K562 (cell line): ENCODE data around the gene BCO2. TPM values are rescaled to one million over a fixed set of nuclear protein-coding genes. Genes with fewer than 3 reads are reported as not detected.

Source experiments
- CEBPB ChIP-seq: fragments of 450-650 bp; IDR thresholded peaks from 2 replicates; pipeline ENCODE4 v1.6.1; 2016; ENCODE audit warnings: missing genetic modification characterization, missing compliant biosample characterization
- GABPB1 ChIP-seq: sonication (generic); formaldehyde crosslinking; IDR thresholded peaks from 2 replicates; pipeline ENCODE4 v1.8.0; 2022; ENCODE audit warnings: mild to moderate bottlenecking, missing genetic modification reagents
- HNRNPH1 ChIP-seq: fragments of 200-400 bp; formaldehyde crosslinking; optimal IDR thresholded peaks from 2 replicates; pipeline ENCODE3; 2017; ENCODE audit warnings: low read depth, mild to moderate bottlenecking, low read length, moderate library complexity
- IRF2 ChIP-seq: sonication (generic); formaldehyde crosslinking; IDR thresholded peaks from 2 replicates; pipeline ENCODE4 v1.8.1; 2022; ENCODE audit warnings: mild to moderate bottlenecking, missing genetic modification reagents
- KLF10 ChIP-seq: fragments of 250-450 bp; sonication (Bioruptor Pico); IDR thresholded peaks from 2 replicates; pipeline ENCODE4 v1.6.1; 2021; ENCODE audit warnings: matching md5 sums
- LEF1 ChIP-seq: fragments of 450-650 bp; IDR thresholded peaks from 2 replicates; pipeline ENCODE4 v1.6.1; 2016; ENCODE audit warnings: mild to moderate bottlenecking
- PHF21A ChIP-seq: fragments of 450-650 bp; IDR thresholded peaks from 2 replicates; pipeline ENCODE4 v1.6.1; 2017; ENCODE audit warnings: low read depth, borderline replicate concordance
- POLR2B ChIP-seq: fragments of 450-650 bp; IDR thresholded peaks from 2 replicates; pipeline ENCODE4 v1.6.1; 2018; ENCODE audit warnings: low read depth; ENCODE audit not compliant: partially characterized antibody
- PRMT5 ChIP-seq: sonication (generic); formaldehyde crosslinking; IDR thresholded peaks from 2 replicates; pipeline ENCODE4 v1.5.0; 2020; ENCODE audit warnings: missing genetic modification reagents
- SNRNP70 ChIP-seq: fragments of 200-400 bp; formaldehyde crosslinking; optimal IDR thresholded peaks from 2 replicates; pipeline ENCODE3; 2017; ENCODE audit warnings: low read depth, low read length
- SOX6 ChIP-seq: fragments of 450-650 bp; IDR thresholded peaks from 2 replicates; pipeline ENCODE4 v1.6.1; 2014; ENCODE audit warnings: mild to moderate bottlenecking
- ZKSCAN1 ChIP-seq: fragments of 150-350 bp; IDR thresholded peaks from 2 replicates; pipeline ENCODE4 v1.6.1; 2016; ENCODE audit warnings: low read depth, low read length
- ZNF174 ChIP-seq: fragments of 250-450 bp; sonication (Bioruptor Pico); IDR thresholded peaks from 2 replicates; pipeline ENCODE4 v1.4.0; 2020; ENCODE audit warnings: mild to moderate bottlenecking
- ZNF707 ChIP-seq: fragments of 250-450 bp; sonication (Bioruptor Pico); conservative IDR thresholded peaks from 2 replicates; pipeline ENCODE4 v1.8.0; 2022; ENCODE audit warnings: inconsistent platforms, mild to moderate bottlenecking, moderate library complexity
- polyA plus RNA-seq, 8 experiments: library from polyadenylated mRNA; depleted of rRNA in 4 of 8; stranded (reverse) in 5 of 8; unstranded in 3 of 8; fragments of >200 nt; fragmentation: Nextera tagmentation in 2 of 8; fragmentation: Illumina TruSeq in 1 of 8; extraction: Ambion mirVana in 2 of 8; extraction: Trizol in 1 of 8; gene quantifications; 2 replicates each; pipeline versions ENCODE4 v1.2.1 to v1.2.3, GENCODE V29; 2011 to 2014; ENCODE audit warnings: inconsistent platforms in 1 of 8, missing spikeins in 1 of 8
- total RNA-seq, 7 experiments: library from RNA; depleted of rRNA in 6 of 7; stranded (reverse); fragments of >200 nt in 6 of 7; fragmentation: Illumina TruSeq in 2 of 7; extraction: Trizol in 2 of 7; gene quantifications; 2 replicates each; pipeline versions ENCODE4 v1.2.1 to v1.2.3, GENCODE V29; 2011 to 2021; ENCODE audit warnings: low replicate concordance in 1 of 7
- TF ChIP-seq, protein P1 (sequence below), 2 experiments: fragments of 250-450 bp in 1 of 2; fragments of 450-650 bp in 1 of 2; sonication (Bioruptor Pico) in 1 of 2; IDR thresholded peaks; 2 replicates each; pipeline versions ENCODE4 v1.6.1 to v1.8.0; 2016 to 2021; ENCODE audit warnings: mild to moderate bottlenecking in 2 of 2, moderate library complexity in 2 of 2, missing compliant biosample characterization in 1 of 2, missing genetic modification characterization in 1 of 2
- TF ChIP-seq, protein P2 (sequence below): IDR thresholded peaks from 3 replicates; pipeline ENCODE4 v1.6.1; 2011; ENCODE audit warnings: borderline replicate concordance, mild to moderate bottlenecking; ENCODE audit not compliant: insufficient read length, insufficient read depth
- TF ChIP-seq, protein P3 (sequence below): fragments of 450-650 bp; formaldehyde crosslinking; IDR thresholded peaks from 2 replicates; pipeline ENCODE4 v1.4.0; 2022; ENCODE audit warnings: missing genetic modification characterization
- TF ChIP-seq, protein P4 (sequence below): fragments of 250-450 bp; sonication (Bioruptor Pico); IDR thresholded peaks from 2 replicates; pipeline ENCODE4 v1.8.0; 2021; ENCODE audit warnings: mild to moderate bottlenecking, moderate library complexity
- TF ChIP-seq, protein P5 (sequence below), 3 experiments: fragments of 200-800 bp in 1 of 3; sonication (Bioruptor generic) in 1 of 3; sonication (generic) in 1 of 3; formaldehyde crosslinking in 1 of 3; IDR thresholded peaks; 2 replicates each; pipeline versions ENCODE4 v1.6.1 to v1.8.0; 2016 to 2022; ENCODE audit warnings: mild to moderate bottlenecking in 2 of 3, missing compliant biosample characterization in 2 of 3, missing genetic modification characterization in 2 of 3, missing genetic modification reagents in 1 of 3

Gene BCO2
- total and polyA plus RNA-seq, 9 of the 15 experiments (the other 6 are each of a cell fraction or from before 2014, with no cell fraction given) = 0.21 to 1.0 (median 0.47) TPM; not detected in 1

DNA sequence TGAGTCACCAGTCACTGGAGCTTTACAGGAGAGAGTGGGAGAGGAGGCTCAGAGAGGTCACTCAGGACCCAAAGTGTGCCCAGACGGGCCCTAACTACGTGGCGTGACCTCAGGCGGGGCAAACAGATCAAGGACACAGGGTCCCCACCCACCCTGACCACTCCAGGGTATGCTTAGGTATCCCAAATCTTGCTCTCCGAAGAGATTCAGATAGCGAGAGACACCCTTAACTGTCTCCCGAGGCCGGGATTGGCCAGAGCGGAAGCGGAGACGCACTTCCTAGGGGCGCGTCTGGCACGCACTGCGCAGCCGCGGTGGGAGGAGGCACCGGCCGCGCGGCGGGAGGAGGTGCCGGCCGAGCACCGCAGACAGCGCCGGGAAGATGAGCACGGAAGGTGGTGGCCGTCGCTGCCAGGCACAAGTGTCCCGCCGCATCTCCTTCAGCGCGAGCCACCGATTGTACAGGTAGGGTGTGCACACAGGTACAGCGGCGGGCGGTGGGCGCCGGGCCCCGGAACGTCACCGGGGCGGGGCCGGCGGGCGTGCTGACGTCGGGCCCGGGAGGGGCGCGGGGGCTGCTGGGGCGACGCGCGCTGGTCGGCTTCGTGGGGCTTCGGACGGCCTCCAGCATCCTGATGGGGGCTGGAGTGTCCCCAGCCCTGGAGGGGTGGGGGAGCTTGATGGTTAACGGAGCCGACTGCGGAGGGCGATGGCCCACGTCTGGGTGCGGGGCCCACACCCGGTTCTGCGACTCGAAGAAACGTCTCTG lies 50.9 kb downstream of the BCO2 start, which contains the start of gene PTS (continued):
- TF ChIP-seq, protein P1, sequence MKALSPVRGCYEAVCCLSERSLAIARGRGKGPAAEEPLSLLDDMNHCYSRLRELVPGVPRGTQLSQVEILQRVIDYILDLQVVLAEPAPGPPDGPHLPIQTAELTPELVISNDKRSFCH (CRISPR knock-in tag; IDR thresholded peaks at IDR 0.05) = no peak
- TF ChIP-seq, protein P1 (tag; IDR thresholded peaks at IDR 0.05) = 0 out of 2 replicates have a peak, but pooled peaks have one; percentile 44
- TF ChIP-seq, protein P2, sequence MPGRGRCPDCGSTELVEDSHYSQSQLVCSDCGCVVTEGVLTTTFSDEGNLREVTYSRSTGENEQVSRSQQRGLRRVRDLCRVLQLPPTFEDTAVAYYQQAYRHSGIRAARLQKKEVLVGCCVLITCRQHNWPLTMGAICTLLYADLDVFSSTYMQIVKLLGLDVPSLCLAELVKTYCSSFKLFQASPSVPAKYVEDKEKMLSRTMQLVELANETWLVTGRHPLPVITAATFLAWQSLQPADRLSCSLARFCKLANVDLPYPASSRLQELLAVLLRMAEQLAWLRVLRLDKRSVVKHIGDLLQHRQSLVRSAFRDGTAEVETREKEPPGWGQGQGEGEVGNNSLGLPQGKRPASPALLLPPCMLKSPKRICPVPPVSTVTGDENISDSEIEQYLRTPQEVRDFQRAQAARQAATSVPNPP = no peak
- TF ChIP-seq ZNF174 (no peak), KLF10 (no peak), HNRNPH1 (no peak), IRF2 (CRISPR knock-in tag) (no peak), CEBPB (tag) (peak; percentile 11; the same call in 1 of the 2 replicates), ZNF707 (no peak), POLR2B (peak; percentile 91), SNRNP70 (no peak), SOX6 (no peak), PHF21A (no peak), ZKSCAN1 (no peak), GABPB1 (CRISPR knock-in tag) (peak; percentile 57; the same call in 1 of the 2 replicates), PRMT5 (CRISPR knock-in tag) (no peak), LEF1 (no peak)
- TF ChIP-seq, protein P3, sequence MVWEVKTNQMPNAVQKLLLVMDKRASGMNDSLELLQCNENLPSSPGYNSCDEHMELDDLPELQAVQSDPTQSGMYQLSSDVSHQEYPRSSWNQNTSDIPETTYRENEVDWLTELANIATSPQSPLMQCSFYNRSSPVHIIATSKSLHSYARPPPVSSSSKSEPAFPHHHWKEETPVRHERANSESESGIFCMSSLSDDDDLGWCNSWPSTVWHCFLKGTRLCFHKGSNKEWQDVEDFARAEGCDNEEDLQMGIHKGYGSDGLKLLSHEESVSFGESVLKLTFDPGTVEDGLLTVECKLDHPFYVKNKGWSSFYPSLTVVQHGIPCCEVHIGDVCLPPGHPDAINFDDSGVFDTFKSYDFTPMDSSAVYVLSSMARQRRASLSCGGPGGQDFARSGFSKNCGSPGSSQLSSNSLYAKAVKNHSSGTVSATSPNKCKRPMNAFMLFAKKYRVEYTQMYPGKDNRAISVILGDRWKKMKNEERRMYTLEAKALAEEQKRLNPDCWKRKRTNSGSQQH (CRISPR knock-in tag) = no peak
- TF ChIP-seq, protein P4, sequence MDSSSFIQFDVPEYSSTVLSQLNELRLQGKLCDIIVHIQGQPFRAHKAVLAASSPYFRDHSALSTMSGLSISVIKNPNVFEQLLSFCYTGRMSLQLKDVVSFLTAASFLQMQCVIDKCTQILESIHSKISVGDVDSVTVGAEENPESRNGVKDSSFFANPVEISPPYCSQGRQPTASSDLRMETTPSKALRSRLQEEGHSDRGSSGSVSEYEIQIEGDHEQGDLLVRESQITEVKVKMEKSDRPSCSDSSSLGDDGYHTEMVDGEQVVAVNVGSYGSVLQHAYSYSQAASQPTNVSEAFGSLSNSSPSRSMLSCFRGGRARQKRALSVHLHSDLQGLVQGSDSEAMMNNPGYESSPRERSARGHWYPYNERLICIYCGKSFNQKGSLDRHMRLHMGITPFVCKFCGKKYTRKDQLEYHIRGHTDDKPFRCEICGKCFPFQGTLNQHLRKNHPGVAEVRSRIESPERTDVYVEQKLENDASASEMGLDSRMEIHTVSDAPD (CRISPR knock-in tag) = no peak
- TF ChIP-seq, protein P5, sequence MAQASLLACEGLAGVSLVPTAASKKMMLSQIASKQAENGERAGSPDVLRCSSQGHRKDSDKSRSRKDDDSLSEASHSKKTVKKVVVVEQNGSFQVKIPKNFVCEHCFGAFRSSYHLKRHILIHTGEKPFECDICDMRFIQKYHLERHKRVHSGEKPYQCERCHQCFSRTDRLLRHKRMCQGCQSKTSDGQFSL (CRISPR knock-in tag; IDR thresholded peaks at IDR 0.05) = peak; percentile 48
- TF ChIP-seq, protein P5 (tag; IDR thresholded peaks at IDR 0.05) = no peak
